ENCODE results near the gene KCTD2.
A peak's percentile ranks its signal among the peaks of the same experiment; 100 is the strongest.

Gene KCTD2

GRCh38 chr17:75090871-75091854 lies 44.1 kb downstream of the KCTD2 start:
- Histone ChIP-seq H3K36me3 (ENCODE audit: insufficient read depth, low read length) (no peaks in the 10 kb centered on the region), H3K4me3 (no peak overlapping the region), H3K9me3 (ENCODE audit: low read depth, low read length) (no peaks in the 10 kb centered on the region), H3K27ac (peak overlapping the region; percentile 69), H3K9ac (ENCODE audit: insufficient read length) (peak overlapping the region; percentile 26)
- no peak for TF ChIP-seq POLR2AphosphoS5 (IDR thresholded peaks at IDR 0.05; ENCODE audit: borderline replicate concordance, low read depth, low read length)
- TF ChIP-seq EZH2 (IDR thresholded peaks at IDR 0.05): no peak
- TF ChIP-seq FOXP2 (optimal IDR thresholded peaks at IDR 0.05; ENCODE audit: control extremely low read depth, extremely low read length, insufficient read depth): no peak
- no peak for DNase-seq (ENCODE audit: low read depth, low spot score)

GRCh38 chr17:75091855-75092327 lies 44.9 kb downstream of the KCTD2 start:
- Histone ChIP-seq H3K4me3 (no peak overlapping the region), H3K27ac (peak overlapping the region; percentile 86), H3K36me3 (ENCODE audit: insufficient read depth, low read length) (no peaks in the 10 kb centered on the region), H3K9me3 (ENCODE audit: low read depth, low read length) (no peaks in the 10 kb centered on the region), H3K9ac (ENCODE audit: insufficient read length) (no peak overlapping the region)
- TF ChIP-seq FOXP2 (optimal IDR thresholded peaks at IDR 0.05; ENCODE audit: control extremely low read depth, extremely low read length, insufficient read depth): no peak
- TF ChIP-seq POLR2AphosphoS5 (IDR thresholded peaks at IDR 0.05; ENCODE audit: borderline replicate concordance, low read depth, low read length): no peak
- no peak for TF ChIP-seq EZH2 (IDR thresholded peaks at IDR 0.05)
- DNase-seq (ENCODE audit: low read depth, low spot score): no peak

- Histone ChIP-seq H3K9me3 (ENCODE audit: low read depth, low read length) (no peaks in the 10 kb centered on the region), H3K36me3 (ENCODE audit: insufficient read depth, low read length) (no peaks in the 10 kb centered on the region), H3K9ac (ENCODE audit: insufficient read length) (peak overlapping the region; percentile 23), H3K4me3 (no peak overlapping the region), H3K27ac (peak overlapping the region; percentile 86; the same call in 1 of the 2 replicates)
- DNase-seq (ENCODE audit: low read depth, low spot score): no peak
- TF ChIP-seq POLR2AphosphoS5 (IDR thresholded peaks at IDR 0.05; ENCODE audit: borderline replicate concordance, low read depth, low read length) (no peak), EZH2 (IDR thresholded peaks at IDR 0.05) (no peak), FOXP2 (optimal IDR thresholded peaks at IDR 0.05; ENCODE audit: control extremely low read depth, extremely low read length, insufficient read depth) (no peak)
Measured at GRCh38 chr17:75093548-75094158, 46.6 kb downstream of the KCTD2 start.

- Histone ChIP-seq H3K36me3 (ENCODE audit: insufficient read depth, low read length) (no peaks in the 10 kb centered on the region), H3K9ac (ENCODE audit: insufficient read length) (no peak overlapping the region), H3K27ac (no peak overlapping the region), H3K9me3 (ENCODE audit: low read depth, low read length) (no peaks in the 10 kb centered on the region), H3K4me3 (no peak overlapping the region)
- TF ChIP-seq EZH2 (IDR thresholded peaks at IDR 0.05) (no peak), POLR2AphosphoS5 (IDR thresholded peaks at IDR 0.05; ENCODE audit: borderline replicate concordance, low read depth, low read length) (no peak), FOXP2 (optimal IDR thresholded peaks at IDR 0.05; ENCODE audit: control extremely low read depth, extremely low read length, insufficient read depth) (no peak)
- DNase-seq (ENCODE audit: low read depth, low spot score): no peak
Measured at GRCh38 chr17:75094871-75095399, 47.9 kb downstream of the KCTD2 start.

- DNase-seq (ENCODE audit: low read depth, low spot score): no peak
- H3K27ac ChIP-seq: no peak overlapping the region
- no peak for TF ChIP-seq POLR2AphosphoS5 (IDR thresholded peaks at IDR 0.05; ENCODE audit: borderline replicate concordance, low read depth, low read length)
- TF ChIP-seq FOXP2 (optimal IDR thresholded peaks at IDR 0.05; ENCODE audit: control extremely low read depth, extremely low read length, insufficient read depth): no peak
- TF ChIP-seq EZH2 (IDR thresholded peaks at IDR 0.05): no peak
- H3K4me3 ChIP-seq: no peak overlapping the region
- no peak overlapping the region for H3K9ac ChIP-seq (ENCODE audit: insufficient read length)
- no peaks in the 10 kb centered on the region for H3K36me3 ChIP-seq (ENCODE audit: insufficient read depth, low read length)
- H3K9me3 ChIP-seq (ENCODE audit: low read depth, low read length): no peaks in the 10 kb centered on the region
Measured at GRCh38 chr17:75096082-75096625, 49.1 kb downstream of the KCTD2 start.

GRCh38 chr17:75097865-75098264 lies 50.8 kb downstream of the KCTD2 start:
- Histone ChIP-seq H3K9me3 (ENCODE audit: low read depth, low read length) (no peaks in the 10 kb centered on the region), H3K27ac (no peak overlapping the region), H3K36me3 (ENCODE audit: insufficient read depth, low read length) (no peaks in the 10 kb centered on the region), H3K9ac (ENCODE audit: insufficient read length) (no peak overlapping the region), H3K4me3 (no peak overlapping the region)
- no peak for DNase-seq (ENCODE audit: low read depth, low spot score)
- TF ChIP-seq EZH2 (IDR thresholded peaks at IDR 0.05): no peak

GRCh38 chr17:75098861-75099260 lies 51.8 kb downstream of the KCTD2 start:
- H3K9ac ChIP-seq (ENCODE audit: insufficient read length): no peak overlapping the region
- H3K36me3 ChIP-seq (ENCODE audit: insufficient read depth, low read length): no peaks in the 10 kb centered on the region
- H3K4me3 ChIP-seq: no peak overlapping the region
- no peak overlapping the region for H3K27ac ChIP-seq
- no peaks in the 10 kb centered on the region for H3K9me3 ChIP-seq (ENCODE audit: low read depth, low read length)
- no peak for TF ChIP-seq FOXP2 (optimal IDR thresholded peaks at IDR 0.05; ENCODE audit: control extremely low read depth, extremely low read length, insufficient read depth)
- TF ChIP-seq POLR2AphosphoS5 (IDR thresholded peaks at IDR 0.05; ENCODE audit: borderline replicate concordance, low read depth, low read length): no peak
- TF ChIP-seq EZH2 (IDR thresholded peaks at IDR 0.05): no peak
- no peak for DNase-seq (ENCODE audit: low read depth, low spot score)

Measured in SK-N-MC (cell line).